ENCODE data around the gene NIN. TPM values are rescaled to one million over a fixed set of nuclear protein-coding genes. Genes with fewer than 3 reads are reported as not detected.

Gene NIN
- total and polyA plus RNA-seq, 2 of the 4 experiments (the other 2 are of a cell fraction): 15.2 to 98.4 TPM

DNA sequence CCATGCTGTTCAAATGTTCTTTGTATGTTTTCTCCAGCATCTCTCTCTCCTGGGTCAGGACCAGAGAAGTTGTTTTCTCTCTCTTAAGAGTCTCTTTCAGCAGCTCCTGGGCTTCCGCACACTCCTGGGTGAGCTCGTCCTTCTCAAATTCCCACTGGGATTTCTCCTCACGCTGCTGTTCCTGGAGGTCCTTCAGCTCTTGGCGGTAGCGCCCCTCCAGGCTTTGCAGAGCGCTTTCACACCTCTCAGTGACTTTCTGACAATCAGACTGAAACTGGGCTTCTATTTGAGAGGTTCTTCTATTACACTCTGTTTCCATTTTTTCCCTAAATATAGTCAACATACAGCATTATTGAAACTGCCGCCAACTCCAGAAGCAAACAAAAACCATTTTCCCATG lies 72.7 kb downstream of the NIN start:
- no peak overlapping the region for H2BK120ac ChIP-seq (ENCODE audit: low read depth, low read length)
- H3K4me1 ChIP-seq (ENCODE audit: control insufficient read depth, insufficient read depth, low read length): peaks cover 7% of the 10 kb centered on the region
- no peaks in the 10 kb centered on the region for H3K27me3 ChIP-seq (ENCODE audit: control insufficient read depth, insufficient read depth, low read length)
- dilution Hi-C loops (cut with HindIII; ENCODE audit: low sequenced_read_pairs, unreplicated experiment) (no loop called here), in situ Hi-C loops (cut with MboI; ENCODE audit: low sequenced_read_pairs) (no loop called here), intact Hi-C loops (cut with micrococcal nuclease) (no loop called here)
- H3K27ac ChIP-seq (ENCODE audit: insufficient read depth, low read length): no peak overlapping the region
- H3K23ac ChIP-seq (ENCODE audit: low read depth, low read length): no peak overlapping the region
- ATAC-seq (ENCODE audit: low read depth) (no peak), DNase-seq (no peak)
- no peak overlapping the region for H3K18ac ChIP-seq (ENCODE audit: low read depth, low read length)
- no peaks in the 10 kb centered on the region for H3K9me3 ChIP-seq (ENCODE audit: control insufficient read depth, insufficient read depth, low read length)
- no peak overlapping the region; the same call in 1 of the 2 replicates for H2AK5ac ChIP-seq (ENCODE audit: low read depth, low read length)
- H2BK5ac ChIP-seq (ENCODE audit: low read depth, low read length, poor library complexity, severe bottlenecking): no peak overlapping the region
- no TSS peak for BruUV-seq (replicated peaks)
- no peak overlapping the region for H4K91ac ChIP-seq (ENCODE audit: insufficient read depth, low read depth, low read length)
- no peak overlapping the region for H4K8ac ChIP-seq (ENCODE audit: low read depth in 2 of 2, low read length in 2 of 2)
- CTCF ChIA-PET: no interaction called here
- H3K4ac ChIP-seq (ENCODE audit: low read depth, low read length): no peak overlapping the region
- no peak overlapping the region for H3K9ac ChIP-seq (ENCODE audit: low read depth, low read length)
- H4K20me1 ChIP-seq (ENCODE audit: insufficient read depth, low read length): no peaks in the 10 kb centered on the region
- H3K14ac ChIP-seq (replicated peaks; ENCODE audit: low read depth, low read length): no peak overlapping the region
- no peak overlapping the region for H4K5ac ChIP-seq (ENCODE audit: low read depth, low read length)
- H3K9me1 ChIP-seq (ENCODE audit: insufficient read depth, low read length): peaks cover 9% of the 10 kb centered on the region
- H2AK9ac ChIP-seq (replicated peaks; ENCODE audit: low read depth, low read length, poor library complexity): no peak overlapping the region
- H3K79me1 ChIP-seq (ENCODE audit: low read depth in 1 of 2, low read length in 2 of 2): peaks cover 4 to 42% of the 10 kb centered on the region in 2 experiments
- no peak overlapping the region for H3K4me2 ChIP-seq (ENCODE audit: low read depth, low read length)
- no peak overlapping the region for H3K4me3 ChIP-seq (ENCODE audit: insufficient read depth, low read depth, low read length)
- H2BK15ac ChIP-seq (ENCODE audit: low read depth, low read length): no peak overlapping the region
- POLR2A ChIA-PET (ENCODE audit: unreplicated experiment): interaction anchor here (0.7 kb wide), 1 partner anchor 102 kb away, joined by 3 read pairs; no protein-coding TSS in a partner anchor
- H2BK20ac ChIP-seq (ENCODE audit: low read depth, low read length): no peak overlapping the region
- no peak for TF ChIP-seq NFE2L2 (IDR thresholded peaks at IDR 0.05; ENCODE audit: low read depth, low read length)
- TF ChIP-seq RCOR1 (IDR thresholded peaks at IDR 0.05; ENCODE audit: insufficient replicate concordance, low read length): no peak
- TF ChIP-seq BHLHE40 (IDR thresholded peaks at IDR 0.05; ENCODE audit: low read depth, low read length): no peak
- TF ChIP-seq RAD21 (IDR thresholded peaks at IDR 0.05; ENCODE audit: low read length): no peak
- no peak overlapping the region for H3K56ac ChIP-seq (ENCODE audit: extremely low read depth, insufficient read depth, low read length)
- peaks cover 38% of the 10 kb centered on the region for H3K36me3 ChIP-seq (ENCODE audit: control insufficient read depth, insufficient read depth, low read length)
- WGBS, 2 experiments (ENCODE audit: extremely low coverage in 2 of 2, insufficient read length in 1 of 2): 90% methylated on average over 2 of the region's 7 CpGs; no CpG with 5 or more reads in 1 of the 2 experiments
- H2AFZ ChIP-seq (replicated peaks; ENCODE audit: low read length, poor library complexity): no peak overlapping the region
